Small intestine (tissue), 7 donors: ENCODE data around the gene PTPN11. TPM values are rescaled to one million over a fixed set of nuclear protein-coding genes. Genes with fewer than 3 reads are reported as not detected.
A peak's percentile ranks its signal among the peaks of the same experiment; 100 is the strongest.
"Not testable (repeated sequence)": the region's sequence is repeated elsewhere in the genome, so short reads cannot be mapped to it uniquely, and the experiment has no call there.

Source experiments
- DNase-seq, 2 donors: peaks; one replicate each; pipeline versions ENCODE4 v3.0.0 to v3.0.0-alpha.2; 2013
- FAIRE-seq: peaks from 2 replicates; lab custom pipeline; 2012; peaks lifted over from hg19 to GRCh38; lab: Jason Lieb, UNC
- H3K27ac ChIP-seq, 3 donors: one replicate each; pipeline ENCODE4 v1.5.1; 2013; ENCODE audit warnings: low read length in 2 of 3, mild to moderate bottlenecking in 2 of 3, control low read depth in 1 of 3, inconsistent platforms in 1 of 3, low read depth in 1 of 3, moderate library complexity in 1 of 3
- H3K27me3 ChIP-seq, 3 donors: one replicate each; pipeline ENCODE4 v1.6.1; 2013; ENCODE audit warnings: low read length in 3 of 3, inconsistent platforms in 1 of 3; ENCODE audit not compliant: control insufficient read depth in 3 of 3, insufficient read depth in 3 of 3
- H3K36me3 ChIP-seq, 3 donors: one replicate each; pipeline ENCODE4 v1.6.1; 2013; ENCODE audit warnings: low read length in 3 of 3, inconsistent platforms in 1 of 3, low read depth in 1 of 3, mild to moderate bottlenecking in 1 of 3, moderate library complexity in 1 of 3; ENCODE audit not compliant: control insufficient read depth in 3 of 3, insufficient read depth in 2 of 3
- H3K4me1 ChIP-seq, 3 donors: one replicate each; pipeline ENCODE4 v1.6.1; 2013; ENCODE audit warnings: low read length in 2 of 3, inconsistent platforms in 1 of 3, low read depth in 1 of 3, mild to moderate bottlenecking in 1 of 3, moderate library complexity in 1 of 3; ENCODE audit not compliant: control insufficient read depth in 3 of 3, insufficient read depth in 2 of 3
- H3K4me3 ChIP-seq, 3 donors: one replicate each; pipeline ENCODE4 v1.5.1; 2013; ENCODE audit warnings: low read length in 3 of 3, control low read depth in 1 of 3, inconsistent platforms in 1 of 3, low read depth in 1 of 3, mild to moderate bottlenecking in 1 of 3, moderate library complexity in 1 of 3
- H3K9me3 ChIP-seq, 2 donors: one replicate each; pipeline ENCODE4 v1.6.1; 2013; ENCODE audit warnings: low read depth in 1 of 2, low read length in 1 of 2; ENCODE audit not compliant: control insufficient read depth in 2 of 2, insufficient read depth in 1 of 2
- WGBS, 3 donors: extraction: QIAGEN DNeasy Blood & Tissue Kit; methylation state at CpG; one replicate each; pipeline ENCODE4 v1.1.7; 2013; 5-methylcytosine and 5-hydroxymethylcytosine counted together
- polyA plus RNA-seq, 4 donors: library from polyadenylated mRNA; stranded (reverse) in 3 of 4; unstranded in 1 of 4; fragments of 200-250 nt in 3 of 4; fragments of 120-200 nt in 1 of 4; gene quantifications; one replicate each; pipeline versions ENCODE4 v1.2.1 to v1.2.3, GENCODE V29; 2013
- donor health status: healthy with polysubstance abuse.
- donor health status: control.
- donor health status: control.
- donor health status: Bipolar disorder and iron deficiency.
- donor health status: healthy.

Gene PTPN11
- polyA plus RNA-seq, 4 donors: 22.7 to 53.0 (median 28.2) TPM

GRCh38 chr12:112381883-112382796, 36.6 kb upstream of the PTPN11 start, which contains the start of gene HECTD4:
TSS of gene HECTD4 (minus strand) at chr12:112382431. CDS start at chr12:112382128, 303 bp downstream.
- FAIRE-seq (no peak), DNase-seq (peak; percentile 90 to 96)
- WGBS, 3 donors: 0 to 41% (median 11%) methylated on average over 21 to 106 of the region's 106 CpGs
- H3K27ac ChIP-seq: peak within 1 kb of the TSS; percentile 59 to 77 (median 75)
- peaks cover 0 to 2% (median 0%) of the 10 kb centered on the region in 3 donors for H3K36me3 ChIP-seq
- H3K27me3 ChIP-seq: no peaks in the 10 kb centered on the region
- peak within 1 kb of the TSS; percentile 68 to 91 (median 73) for H3K4me3 ChIP-seq
- no peaks in the 10 kb centered on the region for H3K9me3 ChIP-seq
- H3K4me1 ChIP-seq: peaks cover 0 to 6% (median 2%) of the 10 kb centered on the region in 3 donors

- Histone ChIP-seq H3K27me3 (no peaks in the 10 kb centered on the region), H3K27ac (peak overlapping the region in 1 of 3 donors; percentile 56), H3K4me1 (peaks cover 0 to 6% (median 2%) of the 10 kb centered on the region in 3 donors), H3K36me3 (peaks cover 0 to 2% (median 0%) of the 10 kb centered on the region in 3 donors), H3K4me3 (peak overlapping the region; percentile 68 to 91 (median 73)), H3K9me3 (no peaks in the 10 kb centered on the region)
- 85 to 89% (median 89%) methylated on average over 11 of the region's 11 CpGs for WGBS, 3 donors
- no peak for DNase-seq
- no peak for FAIRE-seq
Observed at GRCh38 chr12:112382866-112383265, 35.9 kb upstream of the PTPN11 start.

- WGBS, 3 donors: 74 to 92% (median 91%) methylated on average over 3 of the region's 3 CpGs
- H3K4me1 ChIP-seq: no peaks in the 10 kb centered on the region
- DNase-seq (no peak), FAIRE-seq (no peak)
- peaks cover 0 to 4% (median 0%) of the 10 kb centered on the region in 3 donors for H3K27me3 ChIP-seq
- H3K27ac ChIP-seq: no peak overlapping the region
- H3K9me3 ChIP-seq: no peaks in the 10 kb centered on the region
- no peak overlapping the region for H3K4me3 ChIP-seq
- H3K36me3 ChIP-seq: peaks cover 0 to 2% (median 0%) of the 10 kb centered on the region in 3 donors
Observed at GRCh38 chr12:112386726-112387125, 32.0 kb upstream of the PTPN11 start.

- no peaks in the 10 kb centered on the region for H3K36me3 ChIP-seq
- H3K27me3 ChIP-seq: peaks cover 0 to 4% (median 0%) of the 10 kb centered on the region in 3 donors
- FAIRE-seq: no peak
- no peak overlapping the region for H3K4me3 ChIP-seq
- H3K27ac ChIP-seq: no peak overlapping the region
- no peak for DNase-seq
- no peaks in the 10 kb centered on the region for H3K4me1 ChIP-seq
- WGBS, 3 donors: 83 to 91% (median 89%) methylated on average over 4 of the region's 4 CpGs
- H3K9me3 ChIP-seq: no peaks in the 10 kb centered on the region
Observed at GRCh38 chr12:112389228-112389627, 29.5 kb upstream of the PTPN11 start.

GRCh38 chr12:112389922-112390654, 28.7 kb upstream of the PTPN11 start:
- H3K27ac ChIP-seq, DNase-seq: not testable (repeated sequence)

GRCh38 chr12:112393328-112393727, 25.4 kb upstream of the PTPN11 start:
- DNase-seq (no peak), FAIRE-seq (no peak)
- H3K27ac ChIP-seq: no peak overlapping the region
- H3K4me3 ChIP-seq: no peak overlapping the region
- WGBS, 3 donors: 47 to 71% (median 58%) methylated on average over 1 of the region's 1 CpG
- no peaks in the 10 kb centered on the region for H3K36me3 ChIP-seq
- H3K4me1 ChIP-seq: no peaks in the 10 kb centered on the region
- H3K9me3 ChIP-seq: no peaks in the 10 kb centered on the region
- peaks cover 0 to 2% (median 0%) of the 10 kb centered on the region in 3 donors for H3K27me3 ChIP-seq

More at GRCh38 chr12:112389922-112390654, 28.7 kb upstream of the PTPN11 start:
- not testable (repeated sequence) for H3K9me3 ChIP-seq, FAIRE-seq, H3K27me3 ChIP-seq, H3K4me3 ChIP-seq, H3K36me3 ChIP-seq, H3K4me1 ChIP-seq
- WGBS, 3 donors: 65 to 90% (median 85%) methylated on average over 2 to 3 of the region's 4 CpGs

DNA sequence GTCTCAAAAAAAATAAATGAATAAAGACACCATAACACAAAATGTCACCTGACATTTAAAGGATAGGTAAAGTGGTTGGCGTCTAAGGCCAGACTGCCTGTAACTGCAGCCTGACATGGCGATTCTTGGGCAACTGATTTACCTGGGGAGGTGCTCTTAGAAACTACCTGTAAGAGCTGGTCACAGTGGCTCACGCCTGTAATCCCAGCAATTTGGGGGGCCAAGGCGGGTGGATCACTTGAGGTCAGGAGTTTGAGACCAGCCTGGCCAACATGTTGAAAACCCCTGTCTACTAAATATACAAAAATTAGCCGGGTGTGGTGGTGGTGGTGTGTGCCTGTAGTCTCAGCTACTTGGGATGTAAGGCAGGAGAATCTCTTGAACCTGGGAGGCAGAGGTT, 17.7 kb upstream of the PTPN11 start:
- WGBS, 3 donors: 91 to 98% (median 93%) methylated on average over 5 of the region's 5 CpGs
- H3K27ac ChIP-seq: no peak overlapping the region
- no peaks in the 10 kb centered on the region for H3K4me1 ChIP-seq
- no peak for DNase-seq
- H3K27me3 ChIP-seq: no peaks in the 10 kb centered on the region
- no peak for FAIRE-seq
- H3K36me3 ChIP-seq: peaks cover 7 to 9% (median 8%) of the 10 kb centered on the region in 3 donors
- no peaks in the 10 kb centered on the region for H3K9me3 ChIP-seq
- H3K4me3 ChIP-seq: no peak overlapping the region

- Histone ChIP-seq H3K36me3 (peaks cover 12 to 13% (median 12%) of the 10 kb centered on the region in 3 donors), H3K27me3 (no peaks in the 10 kb centered on the region), H3K4me3 (no peak overlapping the region), H3K4me1 (no peaks in the 10 kb centered on the region), H3K9me3 (no peaks in the 10 kb centered on the region), H3K27ac (no peak overlapping the region)
- DNase-seq (no peak), FAIRE-seq (no peak)
- 36 to 53% (median 39%) methylated on average over 5 of the region's 5 CpGs for WGBS, 3 donors
Observed at GRCh38 chr12:112401903-112402498, 16.7 kb upstream of the PTPN11 start.
